Suprapubic skin (tissue), 4 donors: ENCODE measurements around the gene KAT2B. TPM values are rescaled to one million over a fixed set of nuclear protein-coding genes. Genes with fewer than 3 reads are reported as not detected.

ENCODE experiments used
- DNase-seq, 2 donors: peaks; one replicate each; pipeline ENCODE4 v3.0.0-alpha.2; 2019; ENCODE audit warnings: low spot score in 2 of 2
- H3K27ac ChIP-seq: fragments of 200-600 bp; sonication (generic); one replicate; pipeline ENCODE4 v1.5.1; 2019
- H3K27me3 ChIP-seq: fragments of 200-600 bp; sonication (generic); one replicate; pipeline ENCODE4 v1.5.1; 2019
- H3K36me3 ChIP-seq: fragments of 200-600 bp; sonication (generic); one replicate; pipeline ENCODE4 v1.5.1; 2019
- H3K4me1 ChIP-seq: fragments of 200-600 bp; sonication (generic); one replicate; pipeline ENCODE4 v1.5.1; 2019
- H3K4me3 ChIP-seq: fragments of 200-600 bp; sonication (generic); one replicate; pipeline ENCODE4 v1.5.1; 2019; ENCODE audit warnings: mild to moderate bottlenecking
- H3K9me3 ChIP-seq: fragments of 200-600 bp; sonication (generic); one replicate; pipeline ENCODE4 v1.5.1; 2019
- EP300 ChIP-seq: sonication (generic); formaldehyde crosslinking; IDR thresholded peaks from one replicate; pipeline ENCODE4 v1.6.1; 2017; ENCODE audit warnings: antibody characterized with exemption
- POLR2A ChIP-seq, 2 donors: fragments of 450-650 bp; IDR thresholded peaks; one replicate each; pipeline ENCODE4 v1.6.1; 2017; ENCODE audit warnings: antibody characterized with exemption in 2 of 2, mild to moderate bottlenecking in 2 of 2, moderate library complexity in 2 of 2
- POLR2AphosphoS5 ChIP-seq, 3 donors: sonication (generic); formaldehyde crosslinking; IDR thresholded peaks; one replicate each; pipeline ENCODE4 v1.6.1; 2017; ENCODE audit warnings: antibody characterized with exemption in 3 of 3
- WGBS: methylation state at CpG from one replicate; pipeline ENCODE4 v1.1.5; 2018; 5-methylcytosine and 5-hydroxymethylcytosine counted together
- total RNA-seq, 4 donors: library from RNA; depleted of rRNA; stranded (reverse); fragments of >200 nt; gene quantifications; one replicate each; pipeline ENCODE4 v1.1.0, GENCODE V29; 2016
- TF ChIP-seq, protein P1 (sequence below), 2 donors: fragments of 200-600 bp in 1 of 2; fragments of 450-650 bp in 1 of 2; sonication (generic) in 1 of 2; IDR thresholded peaks; one replicate each; pipeline ENCODE4 v1.5.1; 2016 to 2019; ENCODE audit warnings: antibody characterized with exemption in 2 of 2, mild to moderate bottlenecking in 1 of 2, moderate library complexity in 1 of 2

KAT2B gene
- total RNA-seq, 4 donors from 2014 or later, result 35.7 to 63.7 (median 40.2) TPM

DNA sequence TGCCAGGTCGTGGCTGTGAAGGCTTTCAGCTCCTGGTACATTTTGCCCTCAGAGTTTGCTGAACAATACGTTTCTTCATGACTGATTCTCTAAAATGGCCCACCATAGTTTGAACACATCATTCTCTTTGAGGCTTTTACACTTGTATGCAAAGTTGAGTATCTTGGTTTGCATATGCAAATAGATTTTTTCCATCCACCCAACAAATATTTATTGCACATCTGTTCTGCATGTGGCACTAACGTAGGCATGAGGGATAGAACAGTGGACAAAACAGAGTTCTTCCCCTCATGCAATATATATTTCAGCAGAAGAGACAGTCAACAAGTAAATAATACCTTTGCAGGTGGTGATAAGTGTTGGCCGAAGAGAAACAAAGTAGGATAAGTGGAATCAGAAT lies 55.2 kb downstream of the KAT2B start:
- no peak for DNase-seq
- 97% methylated on average over 4 of the region's 4 CpGs for WGBS
- Histone ChIP-seq H3K36me3 (peaks cover 17% of the 10 kb centered on the region), H3K27me3 (no peaks in the 10 kb centered on the region), H3K4me3 (no peak overlapping the region), H3K9me3 (no peaks in the 10 kb centered on the region), H3K4me1 (peaks cover 3% of the 10 kb centered on the region), H3K27ac (no peak overlapping the region)
- no peak for TF ChIP-seq POLR2AphosphoS5 (IDR thresholded peaks at IDR 0.05)
- no peak for TF ChIP-seq EP300
- no peak for TF ChIP-seq POLR2A (IDR thresholded peaks at IDR 0.05)
- TF ChIP-seq, protein P1, sequence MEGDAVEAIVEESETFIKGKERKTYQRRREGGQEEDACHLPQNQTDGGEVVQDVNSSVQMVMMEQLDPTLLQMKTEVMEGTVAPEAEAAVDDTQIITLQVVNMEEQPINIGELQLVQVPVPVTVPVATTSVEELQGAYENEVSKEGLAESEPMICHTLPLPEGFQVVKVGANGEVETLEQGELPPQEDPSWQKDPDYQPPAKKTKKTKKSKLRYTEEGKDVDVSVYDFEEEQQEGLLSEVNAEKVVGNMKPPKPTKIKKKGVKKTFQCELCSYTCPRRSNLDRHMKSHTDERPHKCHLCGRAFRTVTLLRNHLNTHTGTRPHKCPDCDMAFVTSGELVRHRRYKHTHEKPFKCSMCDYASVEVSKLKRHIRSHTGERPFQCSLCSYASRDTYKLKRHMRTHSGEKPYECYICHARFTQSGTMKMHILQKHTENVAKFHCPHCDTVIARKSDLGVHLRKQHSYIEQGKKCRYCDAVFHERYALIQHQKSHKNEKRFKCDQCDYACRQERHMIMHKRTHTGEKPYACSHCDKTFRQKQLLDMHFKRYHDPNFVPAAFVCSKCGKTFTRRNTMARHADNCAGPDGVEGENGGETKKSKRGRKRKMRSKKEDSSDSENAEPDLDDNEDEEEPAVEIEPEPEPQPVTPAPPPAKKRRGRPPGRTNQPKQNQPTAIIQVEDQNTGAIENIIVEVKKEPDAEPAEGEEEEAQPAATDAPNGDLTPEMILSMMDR (IDR thresholded peaks at IDR 0.05), result no peak

GRCh38 chr3:20096135-20096685 lies 56.0 kb downstream of the KAT2B start:
- no peaks in the 10 kb centered on the region for H3K9me3 ChIP-seq
- H3K4me3 ChIP-seq, result no peak overlapping the region
- DNase-seq, result no peak
- TF ChIP-seq, protein P1 (IDR thresholded peaks at IDR 0.05), result no peak
- no peak for TF ChIP-seq POLR2AphosphoS5 (IDR thresholded peaks at IDR 0.05)
- no peaks in the 10 kb centered on the region for H3K27me3 ChIP-seq
- H3K27ac ChIP-seq, result no peak overlapping the region
- H3K36me3 ChIP-seq, result peaks cover 17% of the 10 kb centered on the region
- 67% methylated on average over 3 of the region's 3 CpGs for WGBS
- peaks cover 3% of the 10 kb centered on the region for H3K4me1 ChIP-seq

GRCh38 chr3:20097015-20097414 lies 56.8 kb downstream of the KAT2B start:
- WGBS, result 61% methylated on average over 1 of the region's 1 CpG
- Histone ChIP-seq H3K9me3 (no peaks in the 10 kb centered on the region), H3K27me3 (no peaks in the 10 kb centered on the region), H3K4me3 (no peak overlapping the region), H3K4me1 (peaks cover 3% of the 10 kb centered on the region), H3K36me3 (peaks cover 17% of the 10 kb centered on the region), H3K27ac (no peak overlapping the region)
- no peak for DNase-seq
- TF ChIP-seq, protein P1 (IDR thresholded peaks at IDR 0.05), result no peak
- TF ChIP-seq EP300 (no peak), POLR2AphosphoS5 (IDR thresholded peaks at IDR 0.05) (no peak), POLR2A (IDR thresholded peaks at IDR 0.05) (no peak)

GRCh38 chr3:20099060-20099459 lies 58.8 kb downstream of the KAT2B start:
- Histone ChIP-seq H3K27ac (no peak overlapping the region), H3K4me3 (no peak overlapping the region), H3K9me3 (no peaks in the 10 kb centered on the region), H3K27me3 (no peaks in the 10 kb centered on the region), H3K4me1 (peaks cover 3% of the 10 kb centered on the region), H3K36me3 (peaks cover 17% of the 10 kb centered on the region)
- 90% methylated on average over 6 of the region's 6 CpGs for WGBS
- DNase-seq, result no peak
- TF ChIP-seq POLR2A (IDR thresholded peaks at IDR 0.05) (no peak), POLR2AphosphoS5 (IDR thresholded peaks at IDR 0.05) (no peak), EP300 (no peak)
- TF ChIP-seq, protein P1 (IDR thresholded peaks at IDR 0.05), result no peak

GRCh38 chr3:20100151-20100550 lies 59.9 kb downstream of the KAT2B start:
- H3K4me1 ChIP-seq, result peaks cover 3% of the 10 kb centered on the region
- H3K27me3 ChIP-seq, result no peaks in the 10 kb centered on the region
- H3K36me3 ChIP-seq, result peaks cover 16% of the 10 kb centered on the region
- no peak for DNase-seq
- no peaks in the 10 kb centered on the region for H3K9me3 ChIP-seq
- no peak overlapping the region for H3K4me3 ChIP-seq
- H3K27ac ChIP-seq, result no peak overlapping the region
- 77% methylated on average over 1 of the region's 1 CpG for WGBS
- TF ChIP-seq POLR2AphosphoS5 (IDR thresholded peaks at IDR 0.05) (no peak), EP300 (no peak), POLR2A (IDR thresholded peaks at IDR 0.05) (no peak)
- TF ChIP-seq, protein P1 (IDR thresholded peaks at IDR 0.05), result no peak
